HepG2 (cell line): ENCODE measurements around the gene DAGLB. TPM values are rescaled to one million over a fixed set of nuclear protein-coding genes. Genes with fewer than 3 reads are reported as not detected.

Source experiments
- ADNP ChIP-seq: sonication (generic); formaldehyde crosslinking; IDR thresholded peaks from 2 replicates; pipeline ENCODE4 v1.4.0; 2020; ENCODE audit warnings: missing genetic modification reagents
- FOXA3 ChIP-seq: IDR thresholded peaks from 2 replicates; pipeline ENCODE4 v1.6.1; 2016; ENCODE audit warnings: missing genetic modification reagents, missing compliant biosample characterization
- HNRNPUL1 ChIP-seq: fragments of 200-400 bp; formaldehyde crosslinking; IDR thresholded peaks from 2 replicates; pipeline ENCODE4 v1.6.1; 2017; ENCODE audit warnings: low read depth, mild to moderate bottlenecking, low read length, moderate library complexity
- MEIS2 ChIP-seq: sonication (generic); formaldehyde crosslinking; IDR thresholded peaks from 2 replicates; pipeline ENCODE4 v1.9.0; 2021; ENCODE audit warnings: mild to moderate bottlenecking, missing genetic modification reagents
- MIXL1 ChIP-seq: IDR thresholded peaks from 2 replicates; pipeline ENCODE4 v1.6.1; 2016
- PAX8 ChIP-seq: sonication (generic); formaldehyde crosslinking; IDR thresholded peaks from 2 replicates; pipeline ENCODE4 v1.8.0; 2022; ENCODE audit warnings: mild to moderate bottlenecking, missing genetic modification reagents, borderline replicate concordance
- PHF20 ChIP-seq: sonication (generic); formaldehyde crosslinking; IDR thresholded peaks from 2 replicates; pipeline ENCODE4 v1.5.0; 2020; ENCODE audit warnings: mild to moderate bottlenecking, missing genetic modification reagents
- PHF5A ChIP-seq: IDR thresholded peaks from one replicate; pipeline ENCODE4 v1.6.1; 2018; ENCODE audit warnings: low read depth, missing genetic modification reagents; ENCODE audit not compliant: unreplicated experiment
- POLR2AphosphoS5 ChIP-seq: IDR thresholded peaks from 2 replicates; pipeline ENCODE4 v1.6.1; 2012; ENCODE audit warnings: low read depth, low read length
- SALL2 ChIP-seq: sonication (generic); formaldehyde crosslinking; IDR thresholded peaks from 2 replicates; pipeline ENCODE4 v1.8.1; 2023; ENCODE audit warnings: mild to moderate bottlenecking, missing genetic modification reagents, inconsistent platforms
- SATB2 ChIP-seq: sonication (generic); formaldehyde crosslinking; IDR thresholded peaks from 2 replicates; pipeline ENCODE4 v1.5.0; 2020; ENCODE audit warnings: missing genetic modification reagents
- ZNF335 ChIP-seq: sonication (generic); formaldehyde crosslinking; IDR thresholded peaks from 2 replicates; pipeline ENCODE4 v1.4.0; 2020; ENCODE audit warnings: missing genetic modification reagents
- ZNF354B ChIP-seq: sonication (generic); formaldehyde crosslinking; IDR thresholded peaks from 2 replicates; pipeline ENCODE4 v1.8.0; 2022; ENCODE audit warnings: mild to moderate bottlenecking, missing genetic modification reagents
- ZNF44 ChIP-seq: sonication (generic); formaldehyde crosslinking; IDR thresholded peaks from 2 replicates; pipeline ENCODE4 v1.5.1; 2020; ENCODE audit warnings: mild to moderate bottlenecking, missing genetic modification reagents
- ZNF652 ChIP-seq: IDR thresholded peaks from 2 replicates; pipeline ENCODE4 v1.6.1; 2016; ENCODE audit warnings: low read depth, borderline replicate concordance
- polyA plus RNA-seq, 8 experiments: library from polyadenylated mRNA; depleted of rRNA in 3 of 8; stranded (reverse) in 7 of 8; unstranded in 1 of 8; fragments of >200 nt; fragmentation: Illumina TruSeq in 4 of 8; extraction: Trizol in 4 of 8; gene quantifications; 2 replicates each; pipeline versions ENCODE4 v1.2.1 to v1.2.3, GENCODE V29; 2011 to 2016; ENCODE audit warnings: low read depth in 4 of 8, missing spikeins in 1 of 8, mixed read lengths in 1 of 8; ENCODE audit not compliant: insufficient read depth in 1 of 8
- total RNA-seq, 5 experiments: library from RNA; depleted of rRNA; stranded (reverse); fragments of >200 nt; fragmentation: Illumina TruSeq; extraction: Trizol; gene quantifications; 2 replicates each; pipeline ENCODE4 v1.2.3, GENCODE V29; 2016; ENCODE audit warnings: low read depth in 1 of 5
- TF ChIP-seq, protein P1 (sequence below): sonication (generic); formaldehyde crosslinking; IDR thresholded peaks from 2 replicates; pipeline ENCODE4 v1.4.0; 2020; ENCODE audit warnings: missing genetic modification reagents, mild to moderate bottlenecking, borderline replicate concordance
- TF ChIP-seq, protein P2 (sequence below): sonication (generic); formaldehyde crosslinking; IDR thresholded peaks from 2 replicates; pipeline ENCODE4 v1.4.0; 2020; ENCODE audit warnings: missing genetic modification reagents
- TF ChIP-seq, protein P3 (sequence below): sonication (generic); formaldehyde crosslinking; IDR thresholded peaks from 2 replicates; pipeline ENCODE4 v1.8.0; 2022; ENCODE audit warnings: mild to moderate bottlenecking, missing genetic modification reagents, borderline replicate concordance
- TF ChIP-seq, protein P4 (sequence below): sonication (generic); formaldehyde crosslinking; IDR thresholded peaks from 2 replicates; pipeline ENCODE4 v1.4.0; 2020; ENCODE audit warnings: missing genetic modification reagents
- TF ChIP-seq, protein P5 (sequence below): sonication (generic); formaldehyde crosslinking; IDR thresholded peaks from 2 replicates; pipeline ENCODE4 v1.5.0; 2020; ENCODE audit warnings: missing genetic modification reagents

Gene DAGLB
- total and polyA plus RNA-seq, 2 of the 13 experiments (the other 11 are each of a cell fraction or from before 2014, with no cell fraction given) = 7.9 to 9.8 TPM

DNA sequence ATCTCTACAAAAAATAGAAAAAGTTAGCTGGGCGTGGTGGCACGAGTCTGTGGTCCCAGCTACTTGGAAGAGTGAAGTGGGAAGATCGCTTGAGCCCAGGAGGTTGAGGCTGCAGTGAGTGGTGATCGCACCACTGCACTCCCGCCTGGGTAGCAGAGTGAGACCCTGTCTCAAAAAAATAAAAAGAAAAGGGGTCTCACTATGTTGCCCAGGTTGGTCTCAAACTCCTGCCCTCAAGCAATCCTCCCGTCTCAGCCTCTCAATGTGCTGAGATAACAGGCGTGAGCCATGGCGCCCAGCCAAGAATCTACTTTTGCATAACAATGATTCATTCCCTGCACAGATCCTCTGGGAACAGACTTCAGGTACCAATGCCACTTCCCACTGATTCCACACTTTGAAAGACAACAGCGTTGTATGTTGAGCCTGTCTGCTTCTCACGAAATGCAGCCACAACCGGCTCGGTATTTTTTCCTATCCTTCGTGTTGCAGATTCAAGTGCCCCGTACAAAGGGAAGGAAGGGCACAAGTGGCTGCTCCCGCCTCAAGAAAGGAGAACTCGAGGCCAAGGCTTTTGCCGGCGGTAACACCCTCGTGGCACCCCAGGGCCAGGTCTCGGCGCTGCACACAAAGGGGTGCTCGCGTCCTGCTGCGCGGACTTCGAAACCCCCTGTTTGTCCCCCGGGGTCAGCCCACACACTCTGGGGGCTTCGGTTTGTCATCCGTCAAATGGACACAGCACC, 745 bp downstream of the DAGLB start (continued):
- TF ChIP-seq, protein P1, sequence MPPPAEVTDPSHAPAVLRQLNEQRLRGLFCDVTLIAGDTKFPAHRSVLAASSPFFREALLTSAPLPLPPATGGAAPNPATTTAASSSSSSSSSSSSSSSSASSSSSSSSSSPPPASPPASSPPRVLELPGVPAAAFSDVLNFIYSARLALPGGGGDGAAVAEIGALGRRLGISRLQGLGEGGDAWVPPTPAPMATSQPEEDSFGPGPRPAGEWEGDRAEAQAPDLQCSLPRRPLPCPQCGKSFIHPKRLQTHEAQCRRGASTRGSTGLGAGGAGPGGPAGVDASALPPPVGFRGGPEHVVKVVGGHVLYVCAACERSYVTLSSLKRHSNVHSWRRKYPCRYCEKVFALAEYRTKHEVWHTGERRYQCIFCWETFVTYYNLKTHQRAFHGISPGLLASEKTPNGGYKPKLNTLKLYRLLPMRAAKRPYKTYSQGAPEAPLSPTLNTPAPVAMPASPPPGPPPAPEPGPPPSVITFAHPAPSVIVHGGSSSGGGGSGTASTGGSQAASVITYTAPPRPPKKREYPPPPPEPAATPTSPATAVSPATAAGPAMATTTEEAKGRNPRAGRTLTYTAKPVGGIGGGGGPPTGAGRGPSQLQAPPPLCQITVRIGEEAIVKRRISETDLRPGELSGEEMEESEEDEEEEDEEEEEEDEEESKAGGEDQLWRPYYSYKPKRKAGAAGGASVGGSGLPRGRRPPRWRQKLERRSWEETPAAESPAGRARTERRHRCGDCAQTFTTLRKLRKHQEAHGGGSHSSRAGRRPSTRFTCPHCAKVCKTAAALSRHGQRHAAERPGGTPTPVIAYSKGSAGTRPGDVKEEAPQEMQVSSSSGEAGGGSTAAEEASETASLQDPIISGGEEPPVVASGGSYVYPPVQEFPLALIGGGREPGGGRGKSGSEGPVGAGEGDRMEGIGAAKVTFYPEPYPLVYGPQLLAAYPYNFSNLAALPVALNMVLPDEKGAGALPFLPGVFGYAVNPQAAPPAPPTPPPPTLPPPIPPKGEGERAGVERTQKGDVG (CRISPR knock-in tag) = no peak
- TF ChIP-seq MIXL1 (CRISPR knock-in tag) (no peak), ADNP (CRISPR knock-in tag) (no peak), HNRNPUL1 (no peak), PHF5A (CRISPR knock-in tag) (no peak), ZNF652 (CRISPR knock-in tag) (no peak), MEIS2 (no peak), PHF20 (CRISPR knock-in tag) (no peak), FOXA3 (CRISPR knock-in tag) (peak; percentile 13; the same call in 1 of the 2 replicates), SALL2 (CRISPR knock-in tag) (no peak), SATB2 (no peak), POLR2AphosphoS5 (no peak), ZNF354B (CRISPR knock-in tag) (no peak), ZNF44 (no peak), PAX8 (CRISPR knock-in tag) (no peak), ZNF335 (CRISPR knock-in tag) (no peak)
- TF ChIP-seq, protein P2, sequence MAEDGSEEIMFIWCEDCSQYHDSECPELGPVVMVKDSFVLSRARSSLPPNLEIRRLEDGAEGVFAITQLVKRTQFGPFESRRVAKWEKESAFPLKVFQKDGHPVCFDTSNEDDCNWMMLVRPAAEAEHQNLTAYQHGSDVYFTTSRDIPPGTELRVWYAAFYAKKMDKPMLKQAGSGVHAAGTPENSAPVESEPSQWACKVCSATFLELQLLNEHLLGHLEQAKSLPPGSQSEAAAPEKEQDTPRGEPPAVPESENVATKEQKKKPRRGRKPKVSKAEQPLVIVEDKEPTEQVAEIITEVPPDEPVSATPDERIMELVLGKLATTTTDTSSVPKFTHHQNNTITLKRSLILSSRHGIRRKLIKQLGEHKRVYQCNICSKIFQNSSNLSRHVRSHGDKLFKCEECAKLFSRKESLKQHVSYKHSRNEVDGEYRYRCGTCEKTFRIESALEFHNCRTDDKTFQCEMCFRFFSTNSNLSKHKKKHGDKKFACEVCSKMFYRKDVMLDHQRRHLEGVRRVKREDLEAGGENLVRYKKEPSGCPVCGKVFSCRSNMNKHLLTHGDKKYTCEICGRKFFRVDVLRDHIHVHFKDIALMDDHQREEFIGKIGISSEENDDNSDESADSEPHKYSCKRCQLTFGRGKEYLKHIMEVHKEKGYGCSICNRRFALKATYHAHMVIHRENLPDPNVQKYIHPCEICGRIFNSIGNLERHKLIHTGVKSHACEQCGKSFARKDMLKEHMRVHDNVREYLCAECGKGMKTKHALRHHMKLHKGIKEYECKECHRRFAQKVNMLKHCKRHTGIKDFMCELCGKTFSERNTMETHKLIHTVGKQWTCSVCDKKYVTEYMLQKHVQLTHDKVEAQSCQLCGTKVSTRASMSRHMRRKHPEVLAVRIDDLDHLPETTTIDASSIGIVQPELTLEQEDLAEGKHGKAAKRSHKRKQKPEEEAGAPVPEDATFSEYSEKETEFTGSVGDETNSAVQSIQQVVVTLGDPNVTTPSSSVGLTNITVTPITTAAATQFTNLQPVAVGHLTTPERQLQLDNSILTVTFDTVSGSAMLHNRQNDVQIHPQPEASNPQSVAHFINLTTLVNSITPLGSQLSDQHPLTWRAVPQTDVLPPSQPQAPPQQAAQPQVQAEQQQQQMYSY (CRISPR knock-in tag) = no peak
- TF ChIP-seq, protein P3, sequence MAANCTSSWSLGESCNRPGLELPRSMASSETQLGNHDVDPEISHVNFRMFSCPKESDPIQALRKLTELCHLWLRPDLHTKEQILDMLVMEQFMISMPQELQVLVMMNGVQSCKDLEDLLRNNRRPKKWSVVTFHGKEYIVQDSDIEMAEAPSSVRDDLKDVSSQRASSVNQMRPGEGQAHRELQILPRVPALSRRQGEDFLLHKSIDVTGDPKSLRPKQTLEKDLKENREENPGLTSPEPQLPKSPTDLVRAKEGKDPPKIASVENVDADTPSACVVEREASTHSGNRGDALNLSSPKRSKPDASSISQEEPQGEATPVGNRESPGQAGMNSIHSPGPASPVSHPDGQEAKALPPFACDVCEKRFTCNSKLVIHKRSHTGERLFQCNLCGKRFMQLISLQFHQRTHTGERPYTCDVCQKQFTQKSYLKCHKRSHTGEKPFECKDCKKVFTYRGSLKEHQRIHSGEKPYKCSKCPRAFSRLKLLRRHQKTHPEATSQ = no peak
- TF ChIP-seq, protein P4, sequence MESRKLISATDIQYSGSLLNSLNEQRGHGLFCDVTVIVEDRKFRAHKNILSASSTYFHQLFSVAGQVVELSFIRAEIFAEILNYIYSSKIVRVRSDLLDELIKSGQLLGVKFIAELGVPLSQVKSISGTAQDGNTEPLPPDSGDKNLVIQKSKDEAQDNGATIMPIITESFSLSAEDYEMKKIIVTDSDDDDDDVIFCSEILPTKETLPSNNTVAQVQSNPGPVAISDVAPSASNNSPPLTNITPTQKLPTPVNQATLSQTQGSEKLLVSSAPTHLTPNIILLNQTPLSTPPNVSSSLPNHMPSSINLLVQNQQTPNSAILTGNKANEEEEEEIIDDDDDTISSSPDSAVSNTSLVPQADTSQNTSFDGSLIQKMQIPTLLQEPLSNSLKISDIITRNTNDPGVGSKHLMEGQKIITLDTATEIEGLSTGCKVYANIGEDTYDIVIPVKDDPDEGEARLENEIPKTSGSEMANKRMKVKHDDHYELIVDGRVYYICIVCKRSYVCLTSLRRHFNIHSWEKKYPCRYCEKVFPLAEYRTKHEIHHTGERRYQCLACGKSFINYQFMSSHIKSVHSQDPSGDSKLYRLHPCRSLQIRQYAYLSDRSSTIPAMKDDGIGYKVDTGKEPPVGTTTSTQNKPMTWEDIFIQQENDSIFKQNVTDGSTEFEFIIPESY = no peak
- TF ChIP-seq, protein P5, sequence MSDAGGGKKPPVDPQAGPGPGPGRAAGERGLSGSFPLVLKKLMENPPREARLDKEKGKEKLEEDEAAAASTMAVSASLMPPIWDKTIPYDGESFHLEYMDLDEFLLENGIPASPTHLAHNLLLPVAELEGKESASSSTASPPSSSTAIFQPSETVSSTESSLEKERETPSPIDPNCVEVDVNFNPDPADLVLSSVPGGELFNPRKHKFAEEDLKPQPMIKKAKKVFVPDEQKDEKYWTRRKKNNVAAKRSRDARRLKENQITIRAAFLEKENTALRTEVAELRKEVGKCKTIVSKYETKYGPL (CRISPR knock-in tag) = no peak
